CD14-positive monocyte (primary cell): ENCODE data around the gene BTK. TPM values are rescaled to one million over a fixed set of nuclear protein-coding genes. Genes with fewer than 3 reads are reported as not detected.

Experiments used
- DNase-seq, 3 donors: peaks; one replicate each; pipeline ENCODE4 v3.0.0-alpha.2; 2011 to 2022
- H2AFZ ChIP-seq: 2 replicates; pipeline ENCODE4 v1.6.0; 2012; ENCODE audit warnings: mild to moderate bottlenecking, low read depth, low read length, inconsistent platforms; ENCODE audit not compliant: insufficient read depth, poor library complexity, severe bottlenecking
- H3K27ac ChIP-seq, 2 donors: 1 replicate in 1 of 2; 2 replicates in 1 of 2; pipeline ENCODE4 v1.5.1; 2012 to 2013; ENCODE audit warnings: low read length in 2 of 2, control low read depth in 1 of 2, inconsistent platforms in 1 of 2, low read depth in 1 of 2, mild to moderate bottlenecking in 1 of 2
- H3K27me3 ChIP-seq, 2 donors: one replicate each; pipeline versions ENCODE4 v1.6.0 to v1.6.1; 2011 to 2013; ENCODE audit warnings: low read length in 2 of 2; ENCODE audit not compliant: control insufficient read depth in 2 of 2, insufficient read depth in 2 of 2
- H3K36me3 ChIP-seq, 2 donors: replicated peaks in 1 of 2; 1 replicate in 1 of 2; 2 replicates in 1 of 2; pipeline versions ENCODE4 v1.5.1 to v1.6.1; 2012 to 2013; ENCODE audit warnings: low read length in 2 of 2, control low read depth in 1 of 2, inconsistent platforms in 1 of 2, mild to moderate bottlenecking in 1 of 2; ENCODE audit not compliant: insufficient read depth in 2 of 2, control insufficient read depth in 1 of 2
- H3K4me1 ChIP-seq, 2 donors: 1 replicate in 1 of 2; 2 replicates in 1 of 2; pipeline versions ENCODE4 v1.5.1 to v1.6.1; 2012 to 2013; ENCODE audit warnings: low read length in 2 of 2, control low read depth in 1 of 2, inconsistent platforms in 1 of 2, mild to moderate bottlenecking in 1 of 2, moderate library complexity in 1 of 2; ENCODE audit not compliant: insufficient read depth in 2 of 2, control insufficient read depth in 1 of 2
- H3K4me2 ChIP-seq: replicated peaks from 2 replicates; pipeline ENCODE3; 2012; ENCODE audit warnings: low read length, moderate library complexity, mild to moderate bottlenecking; ENCODE audit not compliant: poor library complexity, severe bottlenecking; ENCODE audit errors: extremely low read depth
- H3K4me3 ChIP-seq, 3 experiments: fragments of 200-600 bp in 1 of 3; sonication (generic) in 1 of 3; replicated peaks in 1 of 3; 1 replicate in 2 of 3; 2 replicates in 1 of 3; pipeline ENCODE4 v1.5.1; 2011 to 2013; ENCODE audit warnings: low read length in 3 of 3, mild to moderate bottlenecking in 3 of 3, control low read depth in 2 of 3, low read depth in 2 of 3, inconsistent platforms in 1 of 3, moderate library complexity in 1 of 3
- H3K79me2 ChIP-seq: 2 replicates; pipeline ENCODE4 v1.6.0; 2012; ENCODE audit warnings: mild to moderate bottlenecking, control low read depth, inconsistent platforms, low read length, moderate library complexity; ENCODE audit not compliant: insufficient read depth
- H3K9ac ChIP-seq: 2 replicates; pipeline ENCODE4 v1.6.0; 2017; ENCODE audit warnings: low read length, mild to moderate bottlenecking; ENCODE audit not compliant: insufficient read depth, poor library complexity, severe bottlenecking
- H3K9me3 ChIP-seq, 2 donors: replicated peaks in 1 of 2; 1 replicate in 1 of 2; 2 replicates in 1 of 2; pipeline versions ENCODE4 v1.5.1 to v1.6.1; 2012 to 2013; ENCODE audit warnings: low read length in 2 of 2, control low read depth in 1 of 2; ENCODE audit not compliant: control insufficient read depth in 1 of 2, insufficient read depth in 1 of 2
- H4K20me1 ChIP-seq: 2 replicates; pipeline ENCODE4 v1.6.0; 2012; ENCODE audit warnings: mild to moderate bottlenecking, low read length, control low read depth, moderate library complexity; ENCODE audit not compliant: insufficient read depth
- H3K27ac Mint-ChIP-seq, 7 donors: one replicate each; pipeline ENCODE4 v1.8.0; 2020; ENCODE audit warnings: mild to moderate bottlenecking in 7 of 7, mixed read lengths in 7 of 7, moderate library complexity in 6 of 7, inconsistent platforms in 2 of 7
- H3K27me3 Mint-ChIP-seq, 3 donors: one replicate each; pipeline ENCODE4 v1.8.0; 2021 to 2022; ENCODE audit warnings: low read depth in 3 of 3, mild to moderate bottlenecking in 3 of 3, mixed read lengths in 3 of 3, moderate library complexity in 3 of 3, inconsistent platforms in 1 of 3
- H3K36me3 Mint-ChIP-seq, 2 donors: one replicate each; pipeline ENCODE4 v1.8.0; 2020; ENCODE audit warnings: mixed read lengths in 2 of 2, inconsistent platforms in 1 of 2, mild to moderate bottlenecking in 1 of 2
- H3K4me1 Mint-ChIP-seq: one replicate; pipeline ENCODE4 v1.8.0; 2020; ENCODE audit warnings: mild to moderate bottlenecking, mixed read lengths
- H3K4me3 Mint-ChIP-seq, 2 donors: one replicate each; pipeline ENCODE4 v1.8.0; 2020; ENCODE audit warnings: mild to moderate bottlenecking in 2 of 2, mixed read lengths in 2 of 2, moderate library complexity in 1 of 2
- H3K9me3 Mint-ChIP-seq, 7 donors: one replicate each; pipeline ENCODE4 v1.8.0; 2020 to 2022; ENCODE audit warnings: mixed read lengths in 7 of 7, mild to moderate bottlenecking in 6 of 7, moderate library complexity in 6 of 7, inconsistent platforms in 2 of 7
- CTCF ChIP-seq: fragments of 200-600 bp; IDR thresholded peaks from one replicate; pipeline ENCODE4 v1.8.0; 2022; ENCODE audit warnings: antibody characterized with exemption, mild to moderate bottlenecking
- WGBS: methylation state at CpG from one replicate; pipeline ENCODE4 v1.1.5; 2013; ENCODE audit warnings: missing lambda C conversion rate; ENCODE audit not compliant: insufficient coverage; 5-methylcytosine and 5-hydroxymethylcytosine counted together
- intact Hi-C, 2 donors: fragments of 100-400 bp; cut with micrococcal nuclease; formaldehyde crosslinking; loops; one replicate each; pipeline versions ENCODE4 v1.15.0 to v1.15.1; 2023
- polyA plus RNA-seq, 3 donors: library from polyadenylated mRNA; depleted of rRNA in 1 of 3; unstranded in 2 of 3; stranded (reverse) in 1 of 3; fragments of 300-500 nt in 2 of 3; fragments of >200 nt in 1 of 3; fragmentation: Illumina TruSeq in 2 of 3; gene quantifications; 1 replicate in 2 of 3; 2 replicates in 1 of 3; pipeline ENCODE4 v1.2.3, GENCODE V29; 2012 to 2021

Gene BTK
- polyA plus RNA-seq, 3 donors = 74.1 to 92.9 (median 82.9) TPM

GRCh38 chrX:101357166-101357795 is 28.7 kb downstream of the BTK start:
- Histone ChIP-seq H3K9ac (no peak overlapping the region), H3K4me1 (no peaks in the 10 kb centered on the region), H3K9me3 (no peaks in the 10 kb centered on the region), H3K36me3 (peaks cover 84 to 98% of the 10 kb centered on the region in 2 donors), H4K20me1 (no peaks in the 10 kb centered on the region), H3K4me3 (no peak overlapping the region), H3K4me2 (no peak overlapping the region), H3K27me3 (no peaks in the 10 kb centered on the region), H2AFZ (no peak overlapping the region), H3K27ac (no peak overlapping the region), H3K79me2 (no peaks in the 10 kb centered on the region)
- Mint-ChIP-seq H3K4me3 (no peak overlapping the region), H3K9me3 (no peaks in the 10 kb centered on the region), H3K27ac (peak overlapping the region in 1 of 7 donors; percentile 48), H3K4me1 (no peaks in the 10 kb centered on the region), H3K36me3 (peaks cover 82 to 94% of the 10 kb centered on the region in 2 donors), H3K27me3 (peaks cover 0 to 2% (median 1%) of the 10 kb centered on the region in 3 donors)
- no peak for DNase-seq
- WGBS = 80% methylated on average over 1 of the region's 5 CpGs
- peak; percentile 21 for TF ChIP-seq CTCF
- intact Hi-C loops = no loop called here

DNA sequence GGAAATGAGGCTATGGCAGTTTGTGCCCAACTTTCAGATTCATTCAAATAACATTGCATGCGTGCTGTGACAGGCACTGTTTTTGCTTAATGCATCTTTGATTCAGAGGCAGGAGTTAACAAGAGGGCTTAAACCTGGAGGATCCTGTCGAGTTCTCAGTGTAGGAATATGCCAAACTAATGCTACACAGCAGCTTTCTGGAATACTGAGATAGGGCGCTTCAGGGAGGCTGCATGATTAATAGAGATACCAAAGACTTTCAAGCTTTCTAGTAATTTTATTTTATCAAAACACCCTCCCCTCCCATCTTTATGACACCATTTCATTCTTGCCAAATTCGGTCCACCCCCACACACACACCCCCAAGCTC is 36.8 kb downstream of the BTK start:
- TF ChIP-seq CTCF = no peak
- H3K36me3 Mint-ChIP-seq = peaks cover 31 to 39% of the 10 kb centered on the region in 2 donors
- no peak for DNase-seq
- Histone ChIP-seq H3K4me1 (peaks cover 12 to 13% of the 10 kb centered on the region in 2 donors), H4K20me1 (no peaks in the 10 kb centered on the region), H3K36me3 (peaks cover 30 to 51% of the 10 kb centered on the region in 2 donors), H3K4me2 (peak overlapping the region; percentile 73), H3K27ac (peak overlapping the region in 1 of 2 donors; percentile 74), H2AFZ (peak overlapping the region; percentile 73), H3K9ac (no peak overlapping the region), H3K79me2 (peaks cover 22% of the 10 kb centered on the region), H3K9me3 (no peaks in the 10 kb centered on the region), H3K27me3 (no peaks in the 10 kb centered on the region), H3K4me3 (peak overlapping the region in 2 of 3 experiments; percentile 78 to 87)
- intact Hi-C loops = no loop called here
- peak overlapping the region in 1 of 2 donors; percentile 89 for H3K4me3 Mint-ChIP-seq
- peak overlapping the region in 5 of 7 donors; percentile 57 to 95 (median 93) for H3K27ac Mint-ChIP-seq
- peaks cover 0 to 11% (median 0%) of the 10 kb centered on the region in 3 donors for H3K27me3 Mint-ChIP-seq
- H3K9me3 Mint-ChIP-seq = peaks cover 0 to 7% (median 0%) of the 10 kb centered on the region in 7 donors
- H3K4me1 Mint-ChIP-seq = peaks cover 10% of the 10 kb centered on the region
- WGBS = 38% methylated on average over 2 of the region's 4 CpGs
